Endothelial cell of umbilical vein (primary cell): ENCODE measurements around the gene ACER2. TPM values are rescaled to one million over a fixed set of nuclear protein-coding genes. Genes with fewer than 3 reads are reported as not detected.

ENCODE experiments used
- BruUV-seq: library from RNA; stranded (reverse); fragments of 400-500 nt; replicated peaks from 2 replicates; lab custom pipeline; 2021; lab: Mats Ljungman, UMichigan
- CTCF ChIA-PET: fragments of 300-600, 350-600 bp; sonication (Branson Sonifier 250); formaldehyde crosslinking; loops from one replicate; lab custom pipeline; 2021; ENCODE audit warnings: antibody characterized with exemption, inconsistent platforms; lab: Charles Lee
- POLR2A ChIA-PET: fragments of 300-600, 350-600 bp; sonication (Branson Sonifier 250); formaldehyde crosslinking; loops from one replicate; lab custom pipeline; 2021; ENCODE audit warnings: antibody characterized with exemption, inconsistent platforms; lab: Charles Lee
- DNase-seq: peaks from one replicate; pipeline ENCODE4 v3.0.0-alpha.2; 2011; ENCODE audit warnings: low read depth, low spot score
- FAIRE-seq: peaks from 2 replicates; lab custom pipeline; 2011; peaks lifted over from hg19 to GRCh38; lab: Jason Lieb, UNC
- H2AFZ ChIP-seq: 2 replicates; pipeline ENCODE4 v1.6.0; 2012; ENCODE audit warnings: low read depth, low read length, control low read depth, inconsistent platforms
- H3K27ac ChIP-seq: 2 replicates; pipeline ENCODE4 v1.5.1; 2011; ENCODE audit warnings: low read depth, mild to moderate bottlenecking, control low read depth, low read length, moderate library complexity; ENCODE audit not compliant: insufficient read depth
- H3K27me3 ChIP-seq, 2 experiments: 2 replicates each; pipeline versions ENCODE4 v1.6.0 to v1.6.1; 2011; ENCODE audit warnings: low read length in 2 of 2, mixed read lengths in 1 of 2; ENCODE audit not compliant: control insufficient read depth in 2 of 2, insufficient read depth in 2 of 2
- H3K36me3 ChIP-seq, 2 experiments: 2 replicates in 1 of 2; 3 replicates in 1 of 2; pipeline ENCODE4 v1.5.1; 2011; ENCODE audit warnings: low read length in 2 of 2, mild to moderate bottlenecking in 1 of 2, moderate library complexity in 1 of 2; ENCODE audit not compliant: control insufficient read depth in 2 of 2, insufficient read depth in 2 of 2; ENCODE audit errors: extremely low read depth in 1 of 2
- H3K4me1 ChIP-seq: 3 replicates; pipeline ENCODE4 v1.5.1; 2011; ENCODE audit warnings: mild to moderate bottlenecking, low read length; ENCODE audit not compliant: control insufficient read depth, insufficient read depth; ENCODE audit errors: extremely low read depth
- H3K4me2 ChIP-seq: 2 replicates; pipeline ENCODE4 v1.6.1; 2011; ENCODE audit warnings: low read length, control low read depth, mixed read lengths; ENCODE audit not compliant: insufficient read depth
- H3K4me3 ChIP-seq, 3 experiments: fragments of 200-600 bp in 1 of 3; sonication (generic), shearing (Covaris generic) in 1 of 3; replicated peaks in 1 of 3; 2 replicates each; pipeline ENCODE4 v1.5.1; 2011 to 2016; ENCODE audit warnings: control low read depth in 3 of 3, low read length in 3 of 3, mild to moderate bottlenecking in 2 of 3, inconsistent platforms in 1 of 3, low read depth in 1 of 3, moderate library complexity in 1 of 3; ENCODE audit not compliant: insufficient read depth in 1 of 3
- H3K79me2 ChIP-seq: 2 replicates; pipeline ENCODE4 v1.6.0; 2012; ENCODE audit warnings: low read length, inconsistent platforms; ENCODE audit not compliant: control insufficient read depth, insufficient read depth
- H3K9ac ChIP-seq: replicated peaks from 2 replicates; pipeline ENCODE3; 2011; ENCODE audit warnings: low read length, control low read depth; ENCODE audit not compliant: insufficient read depth; ENCODE audit errors: extremely low read depth
- H3K9me1 ChIP-seq: replicated peaks from 3 replicates; pipeline ENCODE4 v1.6.0; 2011; ENCODE audit warnings: mild to moderate bottlenecking, low read length; ENCODE audit not compliant: control insufficient read depth, insufficient read depth; ENCODE audit errors: extremely low read depth
- H3K9me3 ChIP-seq: replicated peaks from 2 replicates; pipeline ENCODE4 v1.5.1; 2012; ENCODE audit warnings: low read length, inconsistent platforms; ENCODE audit not compliant: control insufficient read depth, insufficient read depth
- H4K20me1 ChIP-seq: replicated peaks from 2 replicates; pipeline ENCODE3; 2011; ENCODE audit warnings: mild to moderate bottlenecking, low read length; ENCODE audit not compliant: control insufficient read depth, insufficient read depth; ENCODE audit errors: extremely low read depth
- EZH2 ChIP-seq: IDR thresholded peaks from 2 replicates; pipeline ENCODE4 v1.6.1; 2012; ENCODE audit warnings: borderline replicate concordance, low read depth, mild to moderate bottlenecking, moderate library complexity, low read length, inconsistent platforms; ENCODE audit not compliant: severe bottlenecking
- FOS ChIP-seq: IDR thresholded peaks from 2 replicates; pipeline ENCODE4 v1.6.1; 2011; ENCODE audit warnings: mild to moderate bottlenecking, low read length, moderate library complexity, borderline replicate concordance; ENCODE audit not compliant: insufficient read depth
- GATA2 ChIP-seq: IDR thresholded peaks from 2 replicates; pipeline ENCODE4 v1.7.0; 2011; ENCODE audit warnings: low read depth, mild to moderate bottlenecking, moderate library complexity, mixed read lengths, low read length; ENCODE audit not compliant: insufficient read length, insufficient read depth
- JUN ChIP-seq: IDR thresholded peaks from 2 replicates; pipeline ENCODE4 v1.6.1; 2011; ENCODE audit warnings: borderline replicate concordance, low read depth; ENCODE audit not compliant: insufficient read length, insufficient read depth
- MYC ChIP-seq: IDR thresholded peaks from one replicate; pipeline ENCODE4 v1.6.1; 2011; ENCODE audit warnings: mild to moderate bottlenecking, low read depth, low read length
- POLR2A ChIP-seq: IDR thresholded peaks from 2 replicates; pipeline ENCODE4 v1.6.1; 2012; ENCODE audit warnings: low read depth, mild to moderate bottlenecking, control low read depth, low read length
- POLR2AphosphoS5 ChIP-seq: IDR thresholded peaks from 2 replicates; pipeline ENCODE4 v1.6.1; 2012; ENCODE audit warnings: low read depth, mild to moderate bottlenecking, control low read depth, low read length, moderate library complexity; ENCODE audit not compliant: insufficient read depth
- dilution Hi-C: fragments of 300-500 bp; cut with MboI; formaldehyde crosslinking; loops from one replicate; pipeline ENCODE4 v1.15.0; 2019; ENCODE audit warnings: low sequenced_read_pairs; ENCODE audit not compliant: extremely low pct_ligation_motif_present
- intact Hi-C: fragments of 100-400 bp; cut with micrococcal nuclease; formaldehyde crosslinking; loops from one replicate; pipeline ENCODE4 v1.10.0; 2022
- polyA plus RNA-seq, 4 experiments: library from polyadenylated mRNA; depleted of rRNA in 3 of 4; stranded (reverse) in 3 of 4; unstranded in 1 of 4; fragments of >200 nt; gene quantifications; 2 replicates each; pipeline versions ENCODE4 v1.2.1 to v1.2.3, GENCODE V29; 2011 to 2012; ENCODE audit warnings: missing spikeins in 1 of 4
- total RNA-seq: library from RNA; stranded (reverse); gene quantifications from 2 replicates; pipeline ENCODE4 v1.2.3, GENCODE V29; 2021
- TF ChIP-seq, protein P1 (sequence below), 2 donors: IDR thresholded peaks; 1 replicate in 1 of 2; 2 replicates in 1 of 2; pipeline ENCODE4 v1.5.1; 2011; ENCODE audit warnings: low read length in 2 of 2, mild to moderate bottlenecking in 2 of 2, moderate library complexity in 2 of 2, control low read depth in 1 of 2, inconsistent platforms in 1 of 2, low read depth in 1 of 2; ENCODE audit not compliant: insufficient read depth in 1 of 2; ENCODE audit errors: extremely low read depth in 1 of 2
- TF ChIP-seq, protein P2 (sequence below): IDR thresholded peaks from 2 replicates; pipeline ENCODE4 v1.6.1; 2011; ENCODE audit not compliant: insufficient read depth, insufficient read length

ACER2 gene
- total and polyA plus RNA-seq, 2 donors (not counting 3 experiments of a cell fraction or from before 2014, with no cell fraction given) = 5.2 to 7.3 TPM

DNA sequence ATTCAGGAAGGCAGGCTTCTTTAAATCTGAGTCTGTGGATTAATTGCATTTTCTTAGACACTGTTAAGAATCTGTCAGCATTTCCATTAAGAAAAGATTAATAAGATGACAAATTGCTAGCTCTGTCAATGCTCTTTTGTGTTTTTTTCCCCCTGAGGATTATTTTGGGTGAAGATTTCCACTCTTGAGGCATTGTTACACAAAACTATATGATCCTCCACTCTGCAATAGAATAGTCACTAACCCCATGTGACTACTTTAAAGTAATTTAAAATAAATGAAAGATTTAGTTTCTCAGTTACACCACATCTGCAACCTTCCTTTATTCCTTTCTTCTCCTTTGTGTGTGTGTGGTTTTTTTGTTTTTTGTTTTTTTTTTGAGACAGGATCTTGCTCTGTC is 82.0 kb downstream of the ACER2 start:
- dilution Hi-C loops (no loop called here), intact Hi-C loops (no loop called here)
- TF ChIP-seq GATA2 (no peak), FOS (no peak), POLR2AphosphoS5 (no peak), EZH2 (no peak), JUN (no peak), MYC (no peak), POLR2A (no peak)
- TF ChIP-seq, protein P1, sequence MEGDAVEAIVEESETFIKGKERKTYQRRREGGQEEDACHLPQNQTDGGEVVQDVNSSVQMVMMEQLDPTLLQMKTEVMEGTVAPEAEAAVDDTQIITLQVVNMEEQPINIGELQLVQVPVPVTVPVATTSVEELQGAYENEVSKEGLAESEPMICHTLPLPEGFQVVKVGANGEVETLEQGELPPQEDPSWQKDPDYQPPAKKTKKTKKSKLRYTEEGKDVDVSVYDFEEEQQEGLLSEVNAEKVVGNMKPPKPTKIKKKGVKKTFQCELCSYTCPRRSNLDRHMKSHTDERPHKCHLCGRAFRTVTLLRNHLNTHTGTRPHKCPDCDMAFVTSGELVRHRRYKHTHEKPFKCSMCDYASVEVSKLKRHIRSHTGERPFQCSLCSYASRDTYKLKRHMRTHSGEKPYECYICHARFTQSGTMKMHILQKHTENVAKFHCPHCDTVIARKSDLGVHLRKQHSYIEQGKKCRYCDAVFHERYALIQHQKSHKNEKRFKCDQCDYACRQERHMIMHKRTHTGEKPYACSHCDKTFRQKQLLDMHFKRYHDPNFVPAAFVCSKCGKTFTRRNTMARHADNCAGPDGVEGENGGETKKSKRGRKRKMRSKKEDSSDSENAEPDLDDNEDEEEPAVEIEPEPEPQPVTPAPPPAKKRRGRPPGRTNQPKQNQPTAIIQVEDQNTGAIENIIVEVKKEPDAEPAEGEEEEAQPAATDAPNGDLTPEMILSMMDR (IDR thresholded peaks at IDR 0.05; ENCODE audit: extremely low read depth in 1 of 2, insufficient read depth in 1 of 2, low read depth in 1 of 2, low read length in 2 of 2) = no peak
- TF ChIP-seq, protein P2, sequence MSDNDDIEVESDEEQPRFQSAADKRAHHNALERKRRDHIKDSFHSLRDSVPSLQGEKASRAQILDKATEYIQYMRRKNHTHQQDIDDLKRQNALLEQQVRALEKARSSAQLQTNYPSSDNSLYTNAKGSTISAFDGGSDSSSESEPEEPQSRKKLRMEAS = no peak
- Histone ChIP-seq H3K4me3 (no peak overlapping the region), H3K4me1 (no peaks in the 10 kb centered on the region), H3K9me3 (no peaks in the 10 kb centered on the region), H4K20me1 (no peaks in the 10 kb centered on the region), H2AFZ (no peak overlapping the region), H3K4me2 (no peak overlapping the region), H3K36me3 (no peaks in the 10 kb centered on the region), H3K9ac (no peak overlapping the region), H3K9me1 (no peaks in the 10 kb centered on the region), H3K27ac (no peak overlapping the region), H3K27me3 (peaks cover 6 to 13% of the 10 kb centered on the region in 2 experiments), H3K79me2 (no peaks in the 10 kb centered on the region)
- BruUV-seq = no TSS peak
- ChIA-PET POLR2A (interaction anchor here (0.7 kb wide), 1 partner anchor 18 kb away, joined by 3 read pairs; no protein-coding TSS in a partner anchor), CTCF (no interaction called here)
- FAIRE-seq (no peak), DNase-seq (no peak)
